Measurements from ENCODE around the gene PDE7B.

PDE7B gene

DNA sequence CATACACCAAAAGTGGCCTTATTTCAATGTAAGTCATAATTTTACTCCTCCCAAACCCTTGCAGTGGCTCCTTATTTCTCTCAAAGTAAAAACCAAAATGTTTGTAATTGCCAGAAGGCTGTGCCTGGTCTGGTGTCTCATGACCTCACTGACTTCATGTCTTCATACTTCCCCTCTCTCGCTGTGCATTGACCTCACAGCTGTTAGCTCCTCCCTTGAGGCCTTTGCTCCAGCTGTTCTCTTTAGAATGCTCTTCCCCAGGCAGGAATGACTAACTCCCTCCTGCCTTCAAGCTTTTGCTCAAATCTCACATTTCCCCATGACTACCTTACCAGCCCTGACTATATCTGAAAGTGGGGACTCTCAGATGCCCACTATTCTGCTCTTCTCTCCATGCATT lies 315.3 kb downstream of the PDE7B start:
- Histone ChIP-seq H3K4ac (ENCODE audit: low read depth, low read length) (no peak overlapping the region), H4K5ac (ENCODE audit: low read length) (no peak overlapping the region), H2BK120ac (ENCODE audit: low read depth, low read length) (no peak overlapping the region), H3K27me3 (ENCODE audit: insufficient read depth, low read length, poor library complexity) (no peaks in the 10 kb centered on the region), H2BK5ac (ENCODE audit: low read length) (no peak overlapping the region), H3K23ac (ENCODE audit: low read length) (no peak overlapping the region), H3K9ac (ENCODE audit: low read length) (no peak overlapping the region), H3K79me1 (ENCODE audit: low read length) (no peaks in the 10 kb centered on the region), H4K8ac (ENCODE audit: low read depth, low read length) (no peak overlapping the region), H3K4me2 (ENCODE audit: low read length) (no peak overlapping the region), H3K27ac (ENCODE audit: low read depth, low read length) (no peak overlapping the region), H3K18ac (ENCODE audit: low read length) (no peak overlapping the region), H3K4me1 (ENCODE audit: control insufficient read depth, low read depth, low read length) (no peaks in the 10 kb centered on the region), H2BK15ac (replicated peaks; ENCODE audit: low read depth) (no peak overlapping the region), H3K79me2 (ENCODE audit: control insufficient read depth, insufficient read depth, low read length) (no peaks in the 10 kb centered on the region), H2AK5ac (ENCODE audit: low read length) (no peak overlapping the region), H3K36me3 (ENCODE audit: control insufficient read depth, insufficient read depth, low read length) (no peaks in the 10 kb centered on the region), H3K4me3 (ENCODE audit: low read length) (no peak overlapping the region), H3K56ac (ENCODE audit: low read length) (no peak overlapping the region)
- DNase-seq: no peak
- WGBS (ENCODE audit: extremely low coverage, insufficient coverage, low lambda C conversion rate): no CpG with 5 or more reads among the region's 1 CpG

DNA sequence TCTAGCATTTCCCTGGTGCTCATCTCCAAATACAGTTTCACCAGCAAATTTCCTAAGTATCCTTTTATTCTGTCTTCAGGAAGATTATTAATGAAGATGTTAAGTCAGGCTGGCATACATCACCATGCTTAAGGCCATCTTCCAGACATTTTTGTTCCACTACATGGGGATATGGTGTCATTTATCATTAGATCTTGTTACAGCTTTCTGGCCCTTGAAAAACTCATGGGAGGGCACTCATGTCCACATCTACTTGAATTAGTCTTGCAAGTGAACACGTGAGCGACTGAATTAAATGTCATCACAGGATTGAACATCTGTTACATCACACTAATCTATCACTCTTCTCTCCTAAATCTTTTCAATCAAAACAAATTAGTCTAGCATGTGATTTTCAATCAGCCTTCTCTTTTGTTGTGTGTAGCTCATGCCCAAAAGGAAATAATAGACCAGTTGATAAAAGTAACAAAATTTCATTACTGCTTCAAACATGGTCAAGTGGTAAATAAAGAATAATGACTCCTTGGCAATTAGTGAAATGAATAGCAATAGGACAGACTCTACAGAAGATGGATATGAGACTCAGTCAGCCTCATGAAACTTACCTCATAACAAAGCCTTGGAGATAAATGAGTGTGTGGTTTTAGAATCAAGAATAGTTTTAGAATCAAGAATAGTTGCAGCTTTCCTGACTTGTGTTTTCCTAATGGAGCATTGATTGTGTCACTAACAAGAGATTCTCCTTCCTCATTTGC lies 318.1 kb downstream of the PDE7B start:
- H3K79me1 ChIP-seq (ENCODE audit: low read length): no peaks in the 10 kb centered on the region
- H3K4me2 ChIP-seq (ENCODE audit: low read length): no peak overlapping the region
- H3K27ac ChIP-seq (ENCODE audit: low read depth, low read length): no peak overlapping the region
- H4K5ac ChIP-seq (ENCODE audit: low read length): no peak overlapping the region
- H3K4ac ChIP-seq (ENCODE audit: low read depth, low read length): no peak overlapping the region
- H3K9ac ChIP-seq (ENCODE audit: low read length): no peak overlapping the region
- no peak overlapping the region for H3K4me3 ChIP-seq (ENCODE audit: low read length)
- no peak overlapping the region for H3K56ac ChIP-seq (ENCODE audit: low read length)
- H2BK120ac ChIP-seq (ENCODE audit: low read depth, low read length): no peak overlapping the region
- H4K8ac ChIP-seq (ENCODE audit: low read depth, low read length): no peak overlapping the region
- no peaks in the 10 kb centered on the region for H3K36me3 ChIP-seq (ENCODE audit: control insufficient read depth, insufficient read depth, low read length)
- H2BK5ac ChIP-seq (ENCODE audit: low read length): no peak overlapping the region
- H3K23ac ChIP-seq (ENCODE audit: low read length): no peak overlapping the region
- H2AK5ac ChIP-seq (ENCODE audit: low read length): no peak overlapping the region
- H3K4me1 ChIP-seq (ENCODE audit: control insufficient read depth, low read depth, low read length): no peaks in the 10 kb centered on the region
- WGBS (ENCODE audit: extremely low coverage, insufficient coverage, low lambda C conversion rate): no CpG with 5 or more reads among the region's 2 CpGs
- no peaks in the 10 kb centered on the region for H3K27me3 ChIP-seq (ENCODE audit: insufficient read depth, low read length, poor library complexity)
- no peak for DNase-seq
- H3K79me2 ChIP-seq (ENCODE audit: control insufficient read depth, insufficient read depth, low read length): no peaks in the 10 kb centered on the region
- no peak overlapping the region for H3K18ac ChIP-seq (ENCODE audit: low read length)
- no peak overlapping the region for H2BK15ac ChIP-seq (replicated peaks; ENCODE audit: low read depth)

DNA sequence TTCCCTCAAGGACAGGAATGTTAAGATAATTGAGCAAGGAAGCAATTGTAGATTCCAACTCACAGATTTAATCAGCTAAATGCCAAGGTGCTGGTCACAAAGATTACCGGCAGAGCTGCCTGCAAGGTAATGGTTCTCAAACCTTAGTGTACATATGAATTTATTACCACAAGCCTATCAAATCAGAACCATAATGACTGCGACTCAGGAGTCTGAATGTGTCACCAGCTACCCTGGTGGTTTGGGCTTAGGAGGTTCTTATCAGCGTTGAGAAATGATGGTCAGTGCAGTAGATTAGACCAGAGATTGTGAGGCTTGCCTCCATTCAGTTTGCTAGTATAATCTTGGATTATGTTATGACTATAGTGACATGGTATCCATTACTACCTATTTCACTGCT lies 319.7 kb downstream of the PDE7B start:
- no peaks in the 10 kb centered on the region for H3K36me3 ChIP-seq (ENCODE audit: control insufficient read depth, insufficient read depth, low read length)
- no peak overlapping the region for H4K8ac ChIP-seq (ENCODE audit: low read depth, low read length)
- no peak overlapping the region for H2BK5ac ChIP-seq (ENCODE audit: low read length)
- no peak overlapping the region for H3K18ac ChIP-seq (ENCODE audit: low read length)
- H3K27ac ChIP-seq (ENCODE audit: low read depth, low read length): no peak overlapping the region
- H4K5ac ChIP-seq (ENCODE audit: low read length): no peak overlapping the region
- no peaks in the 10 kb centered on the region for H3K79me2 ChIP-seq (ENCODE audit: control insufficient read depth, insufficient read depth, low read length)
- H2BK15ac ChIP-seq (replicated peaks; ENCODE audit: low read depth): no peak overlapping the region
- H3K23ac ChIP-seq (ENCODE audit: low read length): no peak overlapping the region
- DNase-seq: no peak
- H2BK120ac ChIP-seq (ENCODE audit: low read depth, low read length): no peak overlapping the region
- H3K4ac ChIP-seq (ENCODE audit: low read depth, low read length): no peak overlapping the region
- WGBS (ENCODE audit: extremely low coverage, insufficient coverage, low lambda C conversion rate): no CpG with 5 or more reads among the region's 3 CpGs
- H3K4me3 ChIP-seq (ENCODE audit: low read length): no peak overlapping the region
- H3K4me1 ChIP-seq (ENCODE audit: control insufficient read depth, low read depth, low read length): no peaks in the 10 kb centered on the region
- no peak overlapping the region for H3K4me2 ChIP-seq (ENCODE audit: low read length)
- no peak overlapping the region for H2AK5ac ChIP-seq (ENCODE audit: low read length)
- H3K79me1 ChIP-seq (ENCODE audit: low read length): no peaks in the 10 kb centered on the region
- no peak overlapping the region for H3K56ac ChIP-seq (ENCODE audit: low read length)
- H3K27me3 ChIP-seq (ENCODE audit: insufficient read depth, low read length, poor library complexity): no peaks in the 10 kb centered on the region
- H3K9ac ChIP-seq (ENCODE audit: low read length): no peak overlapping the region

DNA sequence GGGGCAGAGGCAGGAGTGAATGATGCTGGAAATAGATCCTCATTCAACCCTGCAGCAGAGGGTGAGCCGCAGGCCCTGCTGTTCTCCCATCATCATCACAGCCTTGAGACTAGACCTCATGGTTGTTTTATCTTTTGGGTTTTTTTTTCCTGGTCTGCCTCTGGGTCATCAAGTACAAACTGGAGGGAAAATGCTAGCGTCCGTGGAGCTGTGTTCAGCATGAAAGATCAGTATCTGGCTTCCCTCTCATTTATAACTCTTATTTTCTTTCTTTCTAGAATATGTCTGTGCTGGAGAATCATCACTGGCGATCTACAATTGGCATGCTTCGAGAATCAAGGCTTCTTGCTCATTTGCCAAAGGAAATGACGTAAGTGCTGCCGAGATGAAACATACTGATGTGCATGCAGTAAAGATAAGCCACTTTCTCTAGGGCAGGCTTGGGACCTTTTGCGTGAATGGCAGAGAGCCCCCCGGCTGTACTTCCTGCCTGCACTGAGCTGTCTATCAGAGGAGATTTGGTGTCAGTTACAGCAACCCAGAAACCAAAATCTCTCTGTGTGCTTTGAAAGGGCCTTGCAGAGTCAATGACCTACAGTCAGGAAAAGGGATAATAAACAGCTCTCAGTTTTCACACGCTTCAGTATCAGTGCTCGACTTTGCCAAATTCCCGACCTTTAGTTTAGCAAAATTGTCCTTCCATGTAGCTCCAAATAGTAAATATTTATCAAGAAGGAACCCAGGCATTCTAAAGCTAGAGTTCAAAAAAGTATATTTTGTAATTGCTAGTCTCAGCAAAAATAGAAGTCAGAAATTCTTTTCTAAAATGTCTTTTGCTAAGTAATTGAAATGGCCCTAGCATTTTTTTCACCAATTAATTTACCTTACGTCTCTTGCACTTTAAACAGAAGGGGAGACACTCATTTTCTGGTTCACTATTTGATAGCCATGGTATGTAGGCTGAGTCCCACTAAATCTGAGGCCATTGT lies 322.3 kb downstream of the PDE7B start:
- Histone ChIP-seq H4K5ac (ENCODE audit: low read length) (no peak overlapping the region), H3K4me1 (ENCODE audit: control insufficient read depth, low read depth, low read length) (no peaks in the 10 kb centered on the region), H2BK5ac (ENCODE audit: low read length) (no peak overlapping the region), H2BK15ac (replicated peaks; ENCODE audit: low read depth) (no peak overlapping the region), H3K27ac (ENCODE audit: low read depth, low read length) (no peak overlapping the region), H4K8ac (ENCODE audit: low read depth, low read length) (no peak overlapping the region), H3K23ac (ENCODE audit: low read length) (no peak overlapping the region), H3K27me3 (ENCODE audit: insufficient read depth, low read length, poor library complexity) (no peaks in the 10 kb centered on the region), H3K79me1 (ENCODE audit: low read length) (no peaks in the 10 kb centered on the region), H3K9ac (ENCODE audit: low read length) (no peak overlapping the region), H3K79me2 (ENCODE audit: control insufficient read depth, insufficient read depth, low read length) (no peaks in the 10 kb centered on the region), H3K4me3 (ENCODE audit: low read length) (no peak overlapping the region), H3K4ac (ENCODE audit: low read depth, low read length) (no peak overlapping the region), H3K18ac (ENCODE audit: low read length) (no peak overlapping the region), H3K36me3 (ENCODE audit: control insufficient read depth, insufficient read depth, low read length) (no peaks in the 10 kb centered on the region), H3K56ac (ENCODE audit: low read length) (no peak overlapping the region), H2AK5ac (ENCODE audit: low read length) (no peak overlapping the region), H2BK120ac (ENCODE audit: low read depth, low read length) (no peak overlapping the region), H3K4me2 (ENCODE audit: low read length) (no peak overlapping the region)
- no CpG with 5 or more reads among the region's 13 CpGs for WGBS (ENCODE audit: extremely low coverage, insufficient coverage, low lambda C conversion rate)
- peak; percentile 34 for DNase-seq

DNA sequence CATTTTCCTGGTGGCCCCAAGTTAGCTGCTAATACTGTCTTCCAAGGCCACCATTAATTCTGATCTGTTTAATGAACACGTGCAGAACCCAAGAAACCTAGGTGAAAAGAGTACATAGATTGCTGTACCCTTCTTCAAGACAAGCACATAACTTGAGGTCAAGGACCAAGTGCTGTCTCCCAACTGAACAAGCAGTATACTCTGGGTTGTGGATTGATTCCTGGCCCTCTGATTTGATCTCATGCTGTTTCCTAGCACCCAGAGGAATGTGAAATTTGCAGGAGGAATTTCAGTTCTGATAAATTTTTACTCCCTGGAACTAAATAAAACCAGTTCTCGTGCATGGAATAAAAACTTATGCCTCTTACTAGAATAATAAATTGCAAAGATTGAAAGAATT lies 323.0 kb downstream of the PDE7B start:
- H4K8ac ChIP-seq (ENCODE audit: low read depth, low read length): no peak overlapping the region
- no peaks in the 10 kb centered on the region for H3K4me1 ChIP-seq (ENCODE audit: control insufficient read depth, low read depth, low read length)
- no peak overlapping the region for H3K9ac ChIP-seq (ENCODE audit: low read length)
- no peak overlapping the region for H3K4me3 ChIP-seq (ENCODE audit: low read length)
- no peak overlapping the region for H4K5ac ChIP-seq (ENCODE audit: low read length)
- no peaks in the 10 kb centered on the region for H3K79me2 ChIP-seq (ENCODE audit: control insufficient read depth, insufficient read depth, low read length)
- no peaks in the 10 kb centered on the region for H3K27me3 ChIP-seq (ENCODE audit: insufficient read depth, low read length, poor library complexity)
- H3K79me1 ChIP-seq (ENCODE audit: low read length): no peaks in the 10 kb centered on the region
- H3K56ac ChIP-seq (ENCODE audit: low read length): no peak overlapping the region
- no CpG with 5 or more reads among the region's 2 CpGs for WGBS (ENCODE audit: extremely low coverage, insufficient coverage, low lambda C conversion rate)
- no peak overlapping the region for H3K4me2 ChIP-seq (ENCODE audit: low read length)
- H2BK120ac ChIP-seq (ENCODE audit: low read depth, low read length): no peak overlapping the region
- no peak overlapping the region for H3K23ac ChIP-seq (ENCODE audit: low read length)
- no peaks in the 10 kb centered on the region for H3K36me3 ChIP-seq (ENCODE audit: control insufficient read depth, insufficient read depth, low read length)
- no peak overlapping the region for H2BK15ac ChIP-seq (replicated peaks; ENCODE audit: low read depth)
- H3K4ac ChIP-seq (ENCODE audit: low read depth, low read length): no peak overlapping the region
- no peak overlapping the region for H2AK5ac ChIP-seq (ENCODE audit: low read length)
- no peak overlapping the region for H2BK5ac ChIP-seq (ENCODE audit: low read length)
- no peak overlapping the region for H3K27ac ChIP-seq (ENCODE audit: low read depth, low read length)
- no peak overlapping the region for H3K18ac ChIP-seq (ENCODE audit: low read length)
- peak; percentile 31 for DNase-seq
